HG02610 (cell line): ENCODE data around the gene RBM15.

Experiments used
- ATAC-seq: cut with Tn5 transposase; IDR thresholded peaks from one replicate; pipeline ENCODE4 v1.9.1; 2021; ENCODE audit warnings: mild to moderate bottlenecking, moderate library complexity; ENCODE audit not compliant: unreplicated experiment

RBM15 gene

DNA sequence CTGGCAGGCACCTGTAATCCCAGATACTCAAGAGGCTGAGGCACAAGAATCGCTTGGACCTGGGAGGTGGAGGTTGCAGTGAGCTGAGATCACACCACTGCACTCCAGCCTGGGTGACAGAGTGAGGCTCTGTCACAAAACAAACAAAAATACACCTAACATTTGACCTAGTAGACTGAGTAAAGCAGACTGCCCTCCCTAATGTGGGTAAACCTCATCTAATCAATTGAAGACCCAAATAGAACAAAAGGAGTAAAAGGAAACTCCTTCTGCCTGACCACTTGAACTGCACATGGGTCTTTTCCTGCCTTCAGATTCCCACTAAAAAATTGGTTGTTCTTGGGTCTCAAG, 19.0 kb upstream of the RBM15 start:
- ATAC-seq, result no peak

DNA sequence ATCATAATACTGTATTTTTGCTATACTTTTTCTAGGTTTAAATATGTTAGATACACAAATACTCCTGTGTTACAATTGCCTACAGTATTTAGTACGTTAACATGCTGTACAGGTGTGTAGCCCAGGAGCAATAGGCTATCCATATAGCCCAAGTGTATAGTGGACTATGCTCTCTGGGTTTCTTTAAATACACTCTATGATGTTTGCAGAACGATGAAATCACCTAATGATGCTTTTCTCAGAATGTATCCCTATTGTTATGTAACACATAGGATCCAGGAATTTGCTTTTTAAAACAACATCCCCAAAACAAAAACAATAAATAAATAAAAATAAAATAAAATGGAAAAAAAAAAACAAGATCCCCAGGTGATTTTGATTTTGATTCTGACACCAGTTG, 18.1 kb upstream of the RBM15 start:
- ATAC-seq, result no peak

DNA sequence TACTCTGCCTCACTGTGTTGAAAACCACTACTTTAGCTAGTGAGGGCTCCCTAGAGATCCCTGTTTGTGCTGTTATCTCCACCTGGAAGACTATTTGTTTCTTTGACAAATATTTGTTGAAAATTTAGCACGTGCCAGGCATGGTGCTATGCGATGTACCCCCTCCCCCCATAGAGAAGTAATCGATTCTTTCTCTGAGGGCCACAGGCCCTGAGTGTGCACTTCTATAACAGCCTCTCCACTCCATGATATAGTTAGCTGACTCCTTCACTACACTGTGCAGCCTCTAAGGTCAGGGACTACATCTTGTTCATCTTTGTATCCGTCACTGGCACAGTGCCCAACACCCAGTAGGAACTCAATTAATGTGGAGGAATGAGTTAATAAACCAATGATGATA, 17.3 kb upstream of the RBM15 start:
- no peak for ATAC-seq

GRCh38 chr1:110324667-110325066, 14.5 kb upstream of the RBM15 start:
- no peak for ATAC-seq

GRCh38 chr1:110326826-110327225, 12.4 kb upstream of the RBM15 start:
- no peak for ATAC-seq

- no peak for ATAC-seq
These were observed 10.9 kb upstream of the RBM15 start for GRCh38 chr1:110328274-110328673.

- ATAC-seq, result no peak
These were observed 10.5 kb upstream of the RBM15 start for GRCh38 chr1:110328700-110329099.

DNA sequence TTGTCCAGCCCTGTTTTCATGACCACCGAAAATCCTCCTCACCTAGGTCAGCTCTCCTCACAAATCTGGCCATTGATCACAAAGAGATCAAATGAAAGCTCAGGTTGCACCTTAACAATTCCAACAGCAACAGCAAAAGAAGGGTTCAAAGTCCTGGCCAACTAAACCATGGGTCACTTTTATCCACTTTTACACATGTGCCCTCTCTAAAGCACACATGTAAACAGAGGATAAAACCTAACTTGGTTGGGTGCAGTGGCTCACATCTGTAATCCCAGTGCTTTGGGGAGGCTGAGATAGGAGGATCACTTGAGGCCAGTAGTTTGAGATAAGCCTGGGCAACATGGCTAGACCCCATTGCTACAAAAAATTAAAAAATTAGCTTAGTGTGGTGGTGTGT, 3.9 kb upstream of the RBM15 start:
- ATAC-seq, result no peak

GRCh38 chr1:110336300-110337039, 2.7 kb upstream of the RBM15 start:
- no peak for ATAC-seq

- ATAC-seq, result no peak
These were observed 1.4 kb upstream of the RBM15 start for GRCh38 chr1:110337704-110338308.

DNA sequence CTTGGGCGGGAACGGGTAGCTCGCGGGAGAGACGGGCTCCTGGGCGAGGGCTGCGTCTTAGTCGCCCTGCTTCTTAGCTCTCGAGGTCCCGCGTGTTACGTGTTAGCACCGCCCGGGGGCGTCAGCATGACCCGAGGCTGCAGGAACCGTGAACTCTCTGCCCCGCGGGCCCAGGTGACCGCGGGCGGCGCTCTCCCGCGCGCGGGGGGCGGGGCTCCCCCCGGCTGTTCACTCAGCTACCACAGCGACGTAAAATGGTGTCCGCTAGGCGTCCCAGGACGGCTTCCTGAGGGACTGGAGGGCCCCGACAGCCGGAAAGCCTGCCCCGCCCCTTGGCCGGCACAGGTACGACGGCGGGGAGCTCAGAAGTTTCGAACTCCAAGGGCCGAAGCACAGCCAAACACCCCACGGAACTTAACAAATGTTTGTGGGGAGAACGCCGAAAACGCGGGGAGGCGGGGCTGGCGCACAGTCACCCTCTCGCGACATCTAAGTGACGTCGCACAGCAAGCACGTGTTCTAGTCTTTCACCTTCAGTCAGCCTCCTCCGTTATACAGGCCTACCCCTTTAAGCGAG, 780 bp upstream of the RBM15 start:
- peak; percentile 67 for ATAC-seq

DNA sequence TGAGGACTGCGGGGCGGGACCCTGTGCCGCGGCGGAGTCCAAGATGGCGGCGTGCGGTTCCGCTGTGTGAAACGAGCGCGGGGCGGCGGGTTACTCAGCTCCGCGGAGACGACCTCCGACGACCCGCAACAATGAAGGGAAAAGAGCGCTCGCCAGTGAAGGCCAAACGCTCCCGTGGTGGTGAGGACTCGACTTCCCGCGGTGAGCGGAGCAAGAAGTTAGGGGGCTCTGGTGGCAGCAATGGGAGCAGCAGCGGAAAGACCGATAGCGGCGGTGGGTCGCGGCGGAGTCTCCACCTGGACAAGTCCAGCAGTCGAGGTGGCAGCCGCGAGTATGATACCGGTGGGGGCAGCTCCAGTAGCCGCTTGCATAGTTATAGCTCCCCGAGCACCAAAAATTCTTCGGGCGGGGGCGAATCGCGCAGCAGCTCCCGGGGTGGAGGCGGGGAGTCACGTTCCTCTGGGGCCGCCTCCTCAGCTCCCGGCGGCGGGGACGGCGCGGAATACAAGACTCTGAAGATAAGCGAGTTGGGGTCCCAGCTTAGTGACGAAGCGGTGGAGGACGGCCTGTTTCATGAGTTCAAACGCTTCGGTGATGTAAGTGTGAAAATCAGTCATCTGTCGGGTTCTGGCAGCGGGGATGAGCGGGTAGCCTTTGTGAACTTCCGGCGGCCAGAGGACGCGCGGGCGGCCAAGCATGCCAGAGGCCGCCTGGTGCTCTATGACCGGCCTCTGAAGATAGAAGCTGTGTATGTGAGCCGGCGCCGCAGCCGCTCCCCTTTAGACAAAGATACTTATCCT, 430 bp downstream of the RBM15 start:
- ATAC-seq, result no peak

GRCh38 chr1:110340207-110340468, 961 bp downstream of the RBM15 start:
- ATAC-seq, result no peak

DNA sequence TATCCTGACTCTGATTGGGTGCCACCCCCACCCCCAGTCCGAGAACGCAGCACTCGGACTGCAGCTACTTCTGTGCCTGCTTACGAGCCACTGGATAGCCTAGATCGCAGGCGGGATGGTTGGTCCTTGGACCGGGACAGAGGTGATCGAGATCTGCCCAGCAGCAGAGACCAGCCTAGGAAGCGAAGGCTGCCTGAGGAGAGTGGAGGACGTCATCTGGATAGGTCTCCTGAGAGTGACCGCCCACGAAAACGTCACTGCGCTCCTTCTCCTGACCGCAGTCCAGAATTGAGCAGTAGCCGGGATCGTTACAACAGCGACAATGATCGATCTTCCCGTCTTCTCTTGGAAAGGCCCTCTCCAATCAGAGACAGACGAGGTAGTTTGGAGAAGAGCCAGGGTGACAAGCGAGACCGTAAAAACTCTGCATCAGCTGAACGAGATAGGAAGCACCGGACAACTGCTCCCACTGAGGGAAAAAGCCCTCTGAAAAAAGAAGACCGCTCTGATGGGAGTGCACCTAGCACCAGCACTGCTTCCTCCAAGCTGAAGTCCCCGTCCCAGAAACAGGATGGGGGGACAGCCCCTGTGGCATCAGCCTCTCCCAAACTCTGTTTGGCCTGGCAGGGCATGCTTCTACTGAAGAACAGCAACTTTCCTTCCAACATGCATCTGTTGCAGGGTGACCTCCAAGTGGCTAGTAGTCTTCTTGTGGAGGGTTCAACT, 2.1 kb downstream of the RBM15 start:
- ATAC-seq, result no peak

GRCh38 chr1:110341872-110342331, 2.7 kb downstream of the RBM15 start:
- no peak for ATAC-seq

DNA sequence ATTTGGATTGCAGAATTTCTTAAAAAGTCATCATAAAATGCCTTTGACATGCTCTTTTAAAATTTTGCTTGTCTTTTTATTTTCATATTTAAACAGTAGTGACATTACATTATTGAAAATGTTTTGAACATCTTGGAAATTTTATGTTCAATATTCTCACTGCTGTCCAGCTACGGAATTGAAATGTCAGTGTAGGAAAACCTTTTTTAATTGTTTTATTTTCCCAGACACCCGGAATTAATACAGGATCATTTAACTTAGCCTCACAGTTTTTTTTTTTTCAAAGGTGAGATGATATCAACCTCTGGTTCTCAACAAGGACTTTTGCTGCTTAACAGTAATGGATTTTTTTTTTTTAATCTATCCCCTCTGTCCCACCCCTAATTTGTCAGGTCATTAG, 4.1 kb downstream of the RBM15 start:
- ATAC-seq, result no peak

GRCh38 chr1:110344152-110344551, 5.0 kb downstream of the RBM15 start:
- ATAC-seq, result no peak

GRCh38 chr1:110345480-110345879, 6.3 kb downstream of the RBM15 start:
- no peak for ATAC-seq

DNA sequence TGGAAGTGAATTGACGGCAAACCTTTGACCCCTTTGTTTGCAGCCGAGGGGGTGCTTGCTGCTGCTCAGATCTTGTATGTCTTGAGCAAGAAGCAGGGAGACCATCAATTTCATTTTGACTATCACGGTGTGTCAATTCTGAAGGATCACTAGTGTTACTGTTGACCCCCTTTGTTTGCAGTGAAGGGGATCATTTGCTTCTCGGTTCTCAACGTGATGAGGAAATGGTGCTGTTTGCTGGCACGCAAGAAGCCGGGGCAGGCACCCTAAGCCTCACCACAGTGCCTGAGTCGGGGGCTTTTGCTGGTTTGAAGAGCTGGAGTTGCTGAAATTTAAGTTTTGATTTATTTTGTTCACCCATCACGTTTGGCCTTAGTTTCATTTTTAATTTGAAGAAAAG, 7.5 kb downstream of the RBM15 start:
- no peak for ATAC-seq

- no peak for ATAC-seq
These were observed 8.2 kb downstream of the RBM15 start for GRCh38 chr1:110347182-110347893.

DNA sequence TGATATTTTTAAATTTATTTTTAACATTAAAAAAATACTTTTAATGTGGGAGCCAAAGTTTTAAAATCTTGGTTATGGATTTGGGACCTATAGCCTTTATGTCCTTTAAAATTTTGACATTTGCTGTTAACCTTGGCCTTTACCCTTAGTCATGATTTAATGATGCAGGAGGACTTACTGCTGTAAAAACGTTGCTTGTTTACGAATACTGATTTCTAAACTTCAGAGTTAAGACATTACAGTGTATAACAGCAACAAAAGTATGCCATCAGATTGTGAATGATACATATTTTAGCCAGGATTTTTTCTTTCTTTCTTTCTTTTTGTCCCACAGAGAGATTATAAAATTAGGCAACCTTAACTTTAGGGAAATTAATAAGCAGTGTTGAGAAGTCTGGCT, 8.9 kb downstream of the RBM15 start:
- no peak for ATAC-seq
